HepG2 (cell line): ENCODE measurements around the gene MYO5B. TPM values are rescaled to one million over a fixed set of nuclear protein-coding genes. Genes with fewer than 3 reads are reported as not detected.

Source experiments
- ATAC-seq: fragments of 200-7000 bp; cut with Tn5 transposase; 3 replicates; pipeline ENCODE4 v1.9.1; 2020; ENCODE audit warnings: mild to moderate bottlenecking, moderate library complexity
- BruUV-seq: library from RNA; stranded (reverse); fragments of 400-500 nt; replicated peaks from 2 replicates; lab custom pipeline; 2021; lab: Mats Ljungman, UMichigan
- CTCF ChIA-PET: fragments of 300-600 bp; formaldehyde crosslinking; extraction: SDS; loops from one replicate; lab custom pipeline; 2021; ENCODE audit warnings: low total read pairs, inconsistent platforms, low intra/inter-chr PET ratio; lab: Yijun Ruan, JAX
- POLR2A ChIA-PET: fragments of 350-600 bp; sonication (Branson Sonifier 250); formaldehyde crosslinking; loops from one replicate; lab custom pipeline; 2020; ENCODE audit warnings: antibody characterized with exemption, inconsistent platforms; lab: Yijun Ruan, JAX
- DNase-seq: peaks from one replicate; pipeline ENCODE4 v3.0.0-alpha.2; 2015; ENCODE audit warnings: low spot score
- FAIRE-seq: peaks from 3 replicates; lab custom pipeline; 2011; peaks lifted over from hg19 to GRCh38; lab: Jason Lieb, UNC
- H2AFZ ChIP-seq: one replicate; pipeline ENCODE4 v1.6.1; 2011; ENCODE audit warnings: low read length, inconsistent platforms
- H3K27ac ChIP-seq: fragments of 300-600 bp; 3 replicates; pipeline ENCODE4 v1.8.0; 2011; ENCODE audit warnings: mixed run types, mild to moderate bottlenecking, mixed read lengths, low read length, inconsistent platforms; ENCODE audit not compliant: insufficient read depth; ENCODE audit errors: extremely low read length
- H3K27me3 ChIP-seq, 2 experiments: fragments of 200-600 bp in 1 of 2; 2 replicates in 1 of 2; 3 replicates in 1 of 2; pipeline versions ENCODE4 v1.6.0 to v1.8.0; 2011; ENCODE audit warnings: low read length in 2 of 2, mild to moderate bottlenecking in 2 of 2, moderate library complexity in 2 of 2, inconsistent platforms in 1 of 2; ENCODE audit not compliant: insufficient read depth in 2 of 2, control insufficient read depth in 1 of 2
- H3K36me3 ChIP-seq, 2 experiments: fragments of 200-600 bp in 1 of 2; replicated peaks in 1 of 2; 2 replicates in 1 of 2; 3 replicates in 1 of 2; pipeline versions ENCODE4 v1.5.1 to v1.8.0; 2011; ENCODE audit warnings: low read length in 2 of 2, inconsistent platforms in 1 of 2; ENCODE audit not compliant: insufficient read depth in 2 of 2, control insufficient read depth in 1 of 2
- H3K4me1 ChIP-seq: 2 replicates; pipeline ENCODE4 v1.5.1; 2012; ENCODE audit warnings: low read length, inconsistent platforms; ENCODE audit not compliant: insufficient read depth
- H3K4me2 ChIP-seq: 2 replicates; pipeline ENCODE4 v1.6.0; 2011; ENCODE audit warnings: low read depth, low read length, inconsistent platforms
- H3K4me3 ChIP-seq, 3 experiments: fragments of 200-600 bp in 1 of 3; sonication (generic), shearing (Covaris generic) in 1 of 3; replicated peaks in 1 of 3; 2 replicates each; pipeline ENCODE4 v1.5.1; 2011 to 2016; ENCODE audit warnings: low read length in 3 of 3, inconsistent platforms in 2 of 3, low read depth in 2 of 3, mild to moderate bottlenecking in 2 of 3, control low read depth in 1 of 3, mixed read lengths in 1 of 3; ENCODE audit not compliant: insufficient read depth in 1 of 3
- H3K79me2 ChIP-seq: one replicate; pipeline ENCODE4 v1.6.1; 2011; ENCODE audit warnings: low read length, inconsistent platforms; ENCODE audit not compliant: insufficient read depth
- H3K9ac ChIP-seq: 2 replicates; pipeline ENCODE4 v1.6.0; 2011; ENCODE audit warnings: mild to moderate bottlenecking, low read depth, low read length, inconsistent platforms; ENCODE audit not compliant: insufficient read depth
- H3K9me3 ChIP-seq: 2 replicates; pipeline ENCODE4 v1.5.1; 2012; ENCODE audit warnings: mild to moderate bottlenecking, low read length
- H4K20me1 ChIP-seq: 2 replicates; pipeline ENCODE4 v1.6.0; 2011; ENCODE audit warnings: inconsistent platforms, mild to moderate bottlenecking, low read length, moderate library complexity; ENCODE audit not compliant: insufficient read depth
- CEBPB ChIP-seq: IDR thresholded peaks from 2 replicates; pipeline ENCODE4 v1.6.1; 2011; ENCODE audit warnings: low read depth, low read length, improper control_type of control experiment, borderline replicate concordance
- DBP ChIP-seq: sonication (generic); formaldehyde crosslinking; IDR thresholded peaks from 2 replicates; pipeline ENCODE4 v1.4.0; 2020; ENCODE audit warnings: missing genetic modification reagents; ENCODE audit errors: not compliant biosample characterization
- HNF4A ChIP-seq: sonication (generic); formaldehyde crosslinking; IDR thresholded peaks from 2 replicates; pipeline ENCODE4 v1.4.0; 2020; ENCODE audit warnings: missing genetic modification reagents
- HOMEZ ChIP-seq: IDR thresholded peaks from 2 replicates; pipeline ENCODE4 v1.6.1; 2016; ENCODE audit warnings: low read depth
- JDP2 ChIP-seq: sonication (generic); formaldehyde crosslinking; IDR thresholded peaks from 2 replicates; pipeline ENCODE4 v1.8.1; 2022; ENCODE audit warnings: missing genetic modification reagents, borderline replicate concordance
- MYPOP ChIP-seq: sonication (generic); formaldehyde crosslinking; IDR thresholded peaks from 2 replicates; pipeline ENCODE4 v1.8.1; 2023; ENCODE audit warnings: mild to moderate bottlenecking, moderate library complexity, missing genetic modification reagents
- RBFOX2 ChIP-seq: fragments of 200-400 bp; formaldehyde crosslinking; IDR thresholded peaks from 2 replicates; pipeline ENCODE4 v1.6.1; 2017; ENCODE audit warnings: low read depth, mild to moderate bottlenecking, low read length
- ZBTB37 ChIP-seq: sonication (generic); formaldehyde crosslinking; IDR thresholded peaks from 2 replicates; pipeline ENCODE4 v1.4.0; 2020; ENCODE audit warnings: mild to moderate bottlenecking, missing genetic modification reagents
- ZBTB8A ChIP-seq: sonication (generic); formaldehyde crosslinking; IDR thresholded peaks from 2 replicates; pipeline ENCODE4 v1.4.0; 2020; ENCODE audit warnings: mild to moderate bottlenecking, low read depth, missing genetic modification reagents, borderline replicate concordance
- ZNF12 ChIP-seq: sonication (generic); formaldehyde crosslinking; IDR thresholded peaks from 2 replicates; pipeline ENCODE4 v1.5.0; 2020; ENCODE audit warnings: missing genetic modification reagents
- ZNF282 ChIP-seq: fragments of 450-650 bp; IDR thresholded peaks from 2 replicates; pipeline ENCODE4 v1.6.1; 2018; ENCODE audit not compliant: partially characterized antibody
- ZNF580 ChIP-seq: IDR thresholded peaks from 2 replicates; pipeline ENCODE4 v1.6.1; 2016; ENCODE audit warnings: low read depth, borderline replicate concordance
- ZNF646 ChIP-seq: sonication (generic); formaldehyde crosslinking; IDR thresholded peaks from 2 replicates; pipeline ENCODE4 v1.9.0; 2021; ENCODE audit warnings: mild to moderate bottlenecking, missing genetic modification reagents
- WGBS: methylation state at CpG from one replicate; pipeline ENCODE4 v1.1.6; 2017; ENCODE audit warnings: low lambda C conversion rate; 5-methylcytosine and 5-hydroxymethylcytosine counted together
- in situ Hi-C: cut with HindIII; loops from 2 replicates; pipeline ENCODE4 v1.10.0; 2017; ENCODE audit warnings: low pct_unique_long_range_greater_than_20kb; ENCODE audit not compliant: extremely low pct_ligation_motif_present
- intact Hi-C: fragments of 100-400 bp; cut with micrococcal nuclease; formaldehyde crosslinking; loops from one replicate; pipeline ENCODE4 v1.10.0; 2022; ENCODE audit not compliant: unreplicated experiment
- polyA plus RNA-seq, 8 experiments: library from polyadenylated mRNA; depleted of rRNA in 3 of 8; stranded (reverse) in 7 of 8; unstranded in 1 of 8; fragments of >200 nt; fragmentation: Illumina TruSeq in 4 of 8; extraction: Trizol in 4 of 8; gene quantifications; 2 replicates each; pipeline versions ENCODE4 v1.2.1 to v1.2.3, GENCODE V29; 2011 to 2016; ENCODE audit warnings: low read depth in 4 of 8, missing spikeins in 1 of 8, mixed read lengths in 1 of 8; ENCODE audit not compliant: insufficient read depth in 1 of 8
- total RNA-seq, 5 experiments: library from RNA; depleted of rRNA; stranded (reverse); fragments of >200 nt; fragmentation: Illumina TruSeq; extraction: Trizol; gene quantifications; 2 replicates each; pipeline ENCODE4 v1.2.3, GENCODE V29; 2016; ENCODE audit warnings: low read depth in 1 of 5

The MYO5B gene
- total and polyA plus RNA-seq, 2 of the 13 experiments (the other 11 are each of a cell fraction or from before 2014, with no cell fraction given) = 13.1 to 24.0 TPM

- ATAC-seq = peak; percentile 82
- 83% methylated on average over 2 of the region's 2 CpGs for WGBS
- H3K4me3 ChIP-seq = no peak overlapping the region
- H4K20me1 ChIP-seq = no peaks in the 10 kb centered on the region
- intact Hi-C loops (no loop called here), in situ Hi-C loops (no loop called here)
- peak; percentile 34 for FAIRE-seq
- H3K36me3 ChIP-seq = no peaks in the 10 kb centered on the region
- ChIA-PET POLR2A (interaction anchor here (1.4 kb wide), 1 partner anchor 51 kb away, joined by 3 read pairs; the partner anchor contains the start of gene MYO5B), CTCF (no interaction called here)
- no peak overlapping the region for H3K27ac ChIP-seq
- BruUV-seq = no TSS peak
- H3K27me3 ChIP-seq = no peaks in the 10 kb centered on the region
- peaks cover 22% of the 10 kb centered on the region for H3K4me1 ChIP-seq
- H3K9me3 ChIP-seq = no peaks in the 10 kb centered on the region
- peak; percentile 34 for DNase-seq
- no peaks in the 10 kb centered on the region for H3K79me2 ChIP-seq
- no peak overlapping the region for H3K4me2 ChIP-seq
- H2AFZ ChIP-seq = no peak overlapping the region
- no peak overlapping the region for H3K9ac ChIP-seq
- TF ChIP-seq RBFOX2 (no peak), ZBTB8A (CRISPR knock-in tag) (no peak), ZNF646 (CRISPR knock-in tag) (no peak), CEBPB (peak; percentile 43; the same call in 1 of the 2 replicates), JDP2 (CRISPR knock-in tag) (no peak), HOMEZ (CRISPR knock-in tag) (no peak), ZBTB37 (CRISPR knock-in tag) (no peak), ZNF282 (no peak), ZNF580 (CRISPR knock-in tag) (no peak), ZNF12 (no peak), DBP (CRISPR knock-in tag) (no peak), HNF4A (CRISPR knock-in tag) (no peak), MYPOP (CRISPR knock-in tag) (no peak)
Observed at GRCh38 chr18:50143886-50144285, 51.1 kb downstream of the MYO5B start.
